ENCODE data around the gene DIPK1C. TPM values are rescaled to one million over a fixed set of nuclear protein-coding genes. Genes with fewer than 3 reads are reported as not detected.

Gene DIPK1C
- polyA plus RNA-seq, 1 donor (not counting 4 experiments of a cell fraction or from before 2014, with no cell fraction given): not detected

DNA sequence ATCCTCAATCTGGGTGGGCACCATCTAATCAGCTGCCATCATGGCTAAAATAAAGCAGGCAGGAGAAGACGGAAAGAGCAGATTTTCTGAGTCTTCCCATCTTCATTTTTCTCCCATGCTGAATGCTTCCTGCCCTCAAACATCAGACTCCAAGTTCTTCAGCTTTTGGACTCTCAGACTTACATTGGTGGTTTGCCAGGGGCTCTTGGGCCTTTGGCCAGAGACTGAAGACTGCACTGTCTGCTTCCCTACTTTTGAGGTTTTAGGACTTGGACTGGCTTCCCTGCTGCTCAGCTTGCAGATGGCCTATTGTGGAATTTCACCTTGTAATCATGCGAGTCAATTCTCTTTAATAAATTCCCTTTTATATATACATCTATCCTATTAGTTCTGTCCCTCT lies 36.6 kb downstream of the DIPK1C start:
- Histone ChIP-seq H3K36me3 (ENCODE audit: control insufficient read depth in 2 of 2, extremely low read depth in 1 of 2, insufficient read depth in 2 of 2, low read length in 2 of 2) (no peaks in the 10 kb centered on the region), H3K9ac (ENCODE audit: control insufficient read depth, extremely low read depth, insufficient read depth, low read length) (no peak overlapping the region), H3K27ac (ENCODE audit: control insufficient read depth, insufficient read depth, low read length) (no peak overlapping the region), H3K9me3 (ENCODE audit: control insufficient read depth, low read depth, low read length) (no peaks in the 10 kb centered on the region), H3K27me3 (ENCODE audit: control insufficient read depth, extremely low read depth, insufficient read depth, low read length) (no peaks in the 10 kb centered on the region), H4K20me1 (ENCODE audit: control insufficient read depth, extremely low read depth, insufficient read depth, low read length) (no peaks in the 10 kb centered on the region), H3K4me2 (ENCODE audit: control insufficient read depth, extremely low read depth, insufficient read depth, low read depth, low read length) (no peak overlapping the region), H3K79me2 (ENCODE audit: control insufficient read depth, insufficient read depth, low read length) (no peaks in the 10 kb centered on the region), H3K4me3 (ENCODE audit: control insufficient read depth in 2 of 3, extremely low read depth in 1 of 3, insufficient read depth in 2 of 3, low read depth in 1 of 3, low read length in 3 of 3) (no peak overlapping the region), H3K4me1 (ENCODE audit: control insufficient read depth, extremely low read depth, insufficient read depth, low read length) (no peaks in the 10 kb centered on the region), H3K9me1 (ENCODE audit: control insufficient read depth, extremely low read depth, insufficient read depth, low read length) (no peaks in the 10 kb centered on the region), H2AFZ (ENCODE audit: control insufficient read depth, low read length) (no peak overlapping the region)
- no peak for FAIRE-seq
- DNase-seq (ENCODE audit: low read depth, low spot score): no peak
- TF ChIP-seq EZH2 (IDR thresholded peaks at IDR 0.05; ENCODE audit: low read length) (no peak), CTCF (optimal IDR thresholded peaks at IDR 0.05 in 1 of 3, IDR thresholded peaks at IDR 0.05 in 1 of 3, conservative IDR thresholded peaks at IDR 0.05 in 1 of 3; ENCODE audit: extremely low read depth in 1 of 3, insufficient read depth in 2 of 3, low read length in 3 of 3) (no peak)
- dilution Hi-C loops (cut with MboI; ENCODE audit: extremely low pct_ligation_motif_present, low sequenced_read_pairs): no loop called here

- DNase-seq (ENCODE audit: low read depth, low spot score) (no peak), FAIRE-seq (no peak)
- Histone ChIP-seq H3K4me2 (ENCODE audit: control insufficient read depth, extremely low read depth, insufficient read depth, low read depth, low read length) (no peak overlapping the region), H3K9me1 (ENCODE audit: control insufficient read depth, extremely low read depth, insufficient read depth, low read length) (no peaks in the 10 kb centered on the region), H3K36me3 (ENCODE audit: control insufficient read depth in 2 of 2, extremely low read depth in 1 of 2, insufficient read depth in 2 of 2, low read length in 2 of 2) (no peaks in the 10 kb centered on the region), H3K27ac (ENCODE audit: control insufficient read depth, insufficient read depth, low read length) (no peak overlapping the region), H3K79me2 (ENCODE audit: control insufficient read depth, insufficient read depth, low read length) (no peaks in the 10 kb centered on the region), H3K9me3 (ENCODE audit: control insufficient read depth, low read depth, low read length) (no peaks in the 10 kb centered on the region), H2AFZ (ENCODE audit: control insufficient read depth, low read length) (no peak overlapping the region), H4K20me1 (ENCODE audit: control insufficient read depth, extremely low read depth, insufficient read depth, low read length) (no peaks in the 10 kb centered on the region), H3K9ac (ENCODE audit: control insufficient read depth, extremely low read depth, insufficient read depth, low read length) (no peak overlapping the region), H3K4me1 (ENCODE audit: control insufficient read depth, extremely low read depth, insufficient read depth, low read length) (no peaks in the 10 kb centered on the region), H3K27me3 (ENCODE audit: control insufficient read depth, extremely low read depth, insufficient read depth, low read length) (no peaks in the 10 kb centered on the region), H3K4me3 (ENCODE audit: control insufficient read depth in 2 of 3, extremely low read depth in 1 of 3, insufficient read depth in 2 of 3, low read depth in 1 of 3, low read length in 3 of 3) (no peak overlapping the region)
- dilution Hi-C loops (cut with MboI; ENCODE audit: extremely low pct_ligation_motif_present, low sequenced_read_pairs): no loop called here
- no peak for TF ChIP-seq CTCF (optimal IDR thresholded peaks at IDR 0.05 in 1 of 3, IDR thresholded peaks at IDR 0.05 in 1 of 3, conservative IDR thresholded peaks at IDR 0.05 in 1 of 3; ENCODE audit: extremely low read depth in 1 of 3, insufficient read depth in 2 of 3, low read length in 3 of 3)
- no peak for TF ChIP-seq EZH2 (IDR thresholded peaks at IDR 0.05; ENCODE audit: low read length)
These were observed 37.3 kb downstream of the DIPK1C start for GRCh38 chr18:74419761-74420160.

All from keratinocyte (primary cell).